Sigmoid colon (tissue), 7 donors: ENCODE results near the gene NEK6. TPM values are rescaled to one million over a fixed set of nuclear protein-coding genes. Genes with fewer than 3 reads are reported as not detected.

Source experiments
- DNase-seq: peaks from one replicate; pipeline ENCODE4 v3.0.0-alpha.2; 2019
- H3K27ac ChIP-seq, 4 donors: fragments of 200-600 bp; sonication (generic); one replicate each; pipeline ENCODE4 v1.5.1; 2016 to 2019; ENCODE audit warnings: mild to moderate bottlenecking in 1 of 4
- H3K27me3 ChIP-seq, 3 donors: fragments of 200-600 bp; sonication (generic); one replicate each; pipeline ENCODE4 v1.5.1; 2019; ENCODE audit warnings: mild to moderate bottlenecking in 1 of 3
- H3K36me3 ChIP-seq, 4 donors: fragments of 200-600 bp; sonication (generic); one replicate each; pipeline ENCODE4 v1.5.1; 2016 to 2019
- H3K4me1 ChIP-seq, 4 donors: fragments of 200-600 bp; sonication (generic); one replicate each; pipeline ENCODE4 v1.5.1; 2017 to 2019
- H3K4me3 ChIP-seq, 4 donors: fragments of 200-600 bp; sonication (generic); one replicate each; pipeline ENCODE4 v1.5.1; 2017 to 2019; ENCODE audit warnings: mild to moderate bottlenecking in 2 of 4, moderate library complexity in 1 of 4
- H3K9me3 ChIP-seq, 4 donors: fragments of 200-600 bp in 3 of 4; sonication (generic) in 3 of 4; one replicate each; pipeline versions ENCODE4 v1.5.1 to v1.6.1; 2013 to 2019
- CTCF ChIP-seq, 4 experiments: fragments of 450-650 bp in 3 of 4; fragments of 200-600 bp in 1 of 4; IDR thresholded peaks; one replicate each; pipeline ENCODE4 v1.5.1; 2016 to 2019; ENCODE audit warnings: antibody characterized with exemption in 4 of 4, mild to moderate bottlenecking in 3 of 4, moderate library complexity in 2 of 4
- EP300 ChIP-seq, 4 donors: sonication (generic); formaldehyde crosslinking; IDR thresholded peaks; one replicate each; pipeline ENCODE4 v1.6.1; 2017; ENCODE audit warnings: antibody characterized with exemption in 4 of 4
- POLR2A ChIP-seq, 2 donors: fragments of 450-650 bp; IDR thresholded peaks; one replicate each; pipeline ENCODE4 v1.6.1; 2016; ENCODE audit warnings: antibody characterized with exemption in 2 of 2, mild to moderate bottlenecking in 2 of 2, moderate library complexity in 2 of 2
- POLR2AphosphoS5 ChIP-seq, 4 donors: sonication (generic); formaldehyde crosslinking; IDR thresholded peaks; one replicate each; pipeline ENCODE4 v1.6.1; 2017; ENCODE audit warnings: antibody characterized with exemption in 4 of 4
- WGBS, 2 donors: extraction: QIAGEN DNeasy Blood & Tissue Kit; methylation state at CpG; one replicate each; pipeline ENCODE4 v1.1.7; 2013; 5-methylcytosine and 5-hydroxymethylcytosine counted together
- intact Hi-C: fragments of 100-400 bp; cut with DNase I; formaldehyde crosslinking; loops from one replicate; pipeline ENCODE4 v1.15.1; 2023
- polyA plus RNA-seq, 3 donors: library from polyadenylated mRNA; stranded (reverse); fragments of 200-250 nt; gene quantifications; one replicate each; pipeline ENCODE4 v1.2.3, GENCODE V29; 2013
- total RNA-seq, 4 donors: library from RNA; depleted of rRNA; stranded (reverse); fragments of >200 nt; gene quantifications; one replicate each; pipeline ENCODE4 v1.1.0, GENCODE V29; 2016
- donor health status: healthy with polysubstance abuse.
- donor health status: Bipolar disorder and iron deficiency.
- donor health status: healthy.

Gene NEK6
- total and polyA plus RNA-seq, 7 donors: 8.2 to 36.2 (median 18.7) TPM

- intact Hi-C loops: loop anchor here (2.0 kb wide), 1 partner anchor 65 kb away; the partner anchor contains the start of gene NEK6
- 69 to 93% methylated on average over 4 of the region's 4 CpGs for WGBS, 2 donors
Measured at GRCh38 chr9:124321935-124322334, 64.2 kb downstream of the NEK6 start.

GRCh38 chr9:124322618-124323432 lies 65.1 kb downstream of the NEK6 start:
- no peak for TF ChIP-seq POLR2A (IDR thresholded peaks at IDR 0.05)
- no peak for TF ChIP-seq CTCF (IDR thresholded peaks at IDR 0.05)
- TF ChIP-seq POLR2AphosphoS5 (IDR thresholded peaks at IDR 0.05): no peak
- TF ChIP-seq EP300 (IDR thresholded peaks at IDR 0.05): no peak
- Histone ChIP-seq H3K27me3 (no peaks in the 10 kb centered on the region), H3K36me3 (peaks cover 6 to 40% (median 23%) of the 10 kb centered on the region in 4 donors), H3K4me3 (no peak overlapping the region), H3K4me1 (peaks cover 0 to 10% (median 7%) of the 10 kb centered on the region in 4 donors), H3K27ac (no peak overlapping the region), H3K9me3 (no peaks in the 10 kb centered on the region)
- intact Hi-C loops: no loop called here
- WGBS, 2 donors: 90 to 91% methylated on average over 18 of the region's 18 CpGs
- DNase-seq: no peak

More at GRCh38 chr9:124321935-124322334, 64.2 kb downstream of the NEK6 start:
- Histone ChIP-seq H3K36me3 (peaks cover 0 to 36% (median 17%) of the 10 kb centered on the region in 4 donors), H3K9me3 (no peaks in the 10 kb centered on the region), H3K4me1 (peaks cover 0 to 10% (median 7%) of the 10 kb centered on the region in 4 donors), H3K4me3 (no peak overlapping the region), H3K27me3 (no peaks in the 10 kb centered on the region), H3K27ac (no peak overlapping the region)
- DNase-seq: no peak
- TF ChIP-seq POLR2AphosphoS5 (IDR thresholded peaks at IDR 0.05) (no peak), POLR2A (IDR thresholded peaks at IDR 0.05) (no peak)

- Histone ChIP-seq H3K36me3 (peaks cover 7 to 51% (median 31%) of the 10 kb centered on the region in 4 donors), H3K4me3 (no peak overlapping the region), H3K9me3 (no peaks in the 10 kb centered on the region), H3K4me1 (peaks cover 0 to 10% (median 7%) of the 10 kb centered on the region in 4 donors), H3K27ac (no peak overlapping the region), H3K27me3 (no peaks in the 10 kb centered on the region)
- TF ChIP-seq POLR2AphosphoS5 (IDR thresholded peaks at IDR 0.05) (no peak), CTCF (IDR thresholded peaks at IDR 0.05) (no peak)
- no peak for DNase-seq
- 88 to 90% methylated on average over 10 of the region's 10 CpGs for WGBS, 2 donors
- intact Hi-C loops: no loop called here
Measured at GRCh38 chr9:124323904-124324303, 66.2 kb downstream of the NEK6 start.

GRCh38 chr9:124325816-124326215 lies 68.1 kb downstream of the NEK6 start:
- intact Hi-C loops: no loop called here
- H3K36me3 ChIP-seq: peaks cover 7 to 68% (median 44%) of the 10 kb centered on the region in 4 donors

More at GRCh38 chr9:124325816-124326215, 68.1 kb downstream of the NEK6 start:
- no peak overlapping the region for H3K4me3 ChIP-seq
- no peaks in the 10 kb centered on the region for H3K27me3 ChIP-seq
- DNase-seq: no peak
- H3K9me3 ChIP-seq: no peaks in the 10 kb centered on the region
- TF ChIP-seq POLR2AphosphoS5 (IDR thresholded peaks at IDR 0.05) (no peak), CTCF (IDR thresholded peaks at IDR 0.05) (no peak), EP300 (IDR thresholded peaks at IDR 0.05) (no peak), POLR2A (IDR thresholded peaks at IDR 0.05) (no peak)
- H3K27ac ChIP-seq: no peak overlapping the region
- H3K4me1 ChIP-seq: no peaks in the 10 kb centered on the region
- 88 to 89% methylated on average over 6 of the region's 6 CpGs for WGBS, 2 donors
